ENCODE data around the gene ABCC10.

ABCC10 gene

GRCh38 chr6:43451939-43452338, 24.6 kb downstream of the ABCC10 start:
- Histone ChIP-seq H3K27ac (ENCODE audit: low read depth, low read length, poor library complexity, severe bottlenecking) (no peak overlapping the region), H3K9ac (ENCODE audit: low read length) (no peak overlapping the region), H3K4me3 (ENCODE audit: low read depth, low read length, poor library complexity, severe bottlenecking) (no peak overlapping the region), H3K79me2 (ENCODE audit: insufficient read depth, low read length) (no peaks in the 10 kb centered on the region), H3K36me3 (ENCODE audit: insufficient read depth, low read length) (peaks cover 50% of the 10 kb centered on the region), H3K27me3 (ENCODE audit: insufficient read depth, low read length) (no peaks in the 10 kb centered on the region), H3K9me3 (ENCODE audit: low read length) (no peaks in the 10 kb centered on the region), H3F3A (ENCODE audit: insufficient read depth, low read length) (no peaks in the 10 kb centered on the region), H2AFZ (ENCODE audit: low read length) (no peak overlapping the region), H4K20me1 (ENCODE audit: insufficient read depth, low read length) (no peaks in the 10 kb centered on the region), H3K9me2 (ENCODE audit: low read depth, low read length) (no peaks in the 10 kb centered on the region), H3K4me2 (ENCODE audit: low read length) (no peak overlapping the region), H3K4me1 (ENCODE audit: insufficient read depth, low read length, severe bottlenecking) (peaks cover 14% of the 10 kb centered on the region)
- TF ChIP-seq EZH2 (IDR thresholded peaks at IDR 0.05; ENCODE audit: borderline replicate concordance, low read length) (no peak), CTCF (IDR thresholded peaks at IDR 0.05; ENCODE audit: low read length) (no peak)

- H2AFZ ChIP-seq (ENCODE audit: low read length), result no peak overlapping the region
- no peak overlapping the region for H3K4me2 ChIP-seq (ENCODE audit: low read length)
- TF ChIP-seq EZH2 (IDR thresholded peaks at IDR 0.05; ENCODE audit: borderline replicate concordance, low read length), result no peak
- no peak for TF ChIP-seq CTCF (IDR thresholded peaks at IDR 0.05; ENCODE audit: low read length)
- no peaks in the 10 kb centered on the region for H3K27me3 ChIP-seq (ENCODE audit: insufficient read depth, low read length)
- H3K4me3 ChIP-seq (ENCODE audit: low read depth, low read length, poor library complexity, severe bottlenecking), result no peak overlapping the region
- H3K9me3 ChIP-seq (ENCODE audit: low read length), result no peaks in the 10 kb centered on the region
- H3K9me2 ChIP-seq (ENCODE audit: low read depth, low read length), result no peaks in the 10 kb centered on the region
- no peaks in the 10 kb centered on the region for H4K20me1 ChIP-seq (ENCODE audit: insufficient read depth, low read length)
- no peaks in the 10 kb centered on the region for H3F3A ChIP-seq (ENCODE audit: insufficient read depth, low read length)
- no peaks in the 10 kb centered on the region for H3K79me2 ChIP-seq (ENCODE audit: insufficient read depth, low read length)
- peaks cover 20% of the 10 kb centered on the region for H3K4me1 ChIP-seq (ENCODE audit: insufficient read depth, low read length, severe bottlenecking)
- no peak overlapping the region for H3K27ac ChIP-seq (ENCODE audit: low read depth, low read length, poor library complexity, severe bottlenecking)
- H3K9ac ChIP-seq (ENCODE audit: low read length), result no peak overlapping the region
- peaks cover 41% of the 10 kb centered on the region for H3K36me3 ChIP-seq (ENCODE audit: insufficient read depth, low read length)
Measured at GRCh38 chr6:43452896-43453295, 25.6 kb downstream of the ABCC10 start.

- H3F3A ChIP-seq (ENCODE audit: insufficient read depth, low read length), result no peaks in the 10 kb centered on the region
- H3K4me3 ChIP-seq (ENCODE audit: low read depth, low read length, poor library complexity, severe bottlenecking), result no peak overlapping the region
- TF ChIP-seq CTCF (IDR thresholded peaks at IDR 0.05; ENCODE audit: low read length) (no peak), EZH2 (IDR thresholded peaks at IDR 0.05; ENCODE audit: borderline replicate concordance, low read length) (no peak)
- H3K79me2 ChIP-seq (ENCODE audit: insufficient read depth, low read length), result no peaks in the 10 kb centered on the region
- H3K27ac ChIP-seq (ENCODE audit: low read depth, low read length, poor library complexity, severe bottlenecking), result no peak overlapping the region
- no peaks in the 10 kb centered on the region for H3K9me3 ChIP-seq (ENCODE audit: low read length)
- H3K36me3 ChIP-seq (ENCODE audit: insufficient read depth, low read length), result peaks cover 32% of the 10 kb centered on the region
- H3K4me2 ChIP-seq (ENCODE audit: low read length), result no peak overlapping the region
- H3K9ac ChIP-seq (ENCODE audit: low read length), result no peak overlapping the region
- H3K9me2 ChIP-seq (ENCODE audit: low read depth, low read length), result no peaks in the 10 kb centered on the region
- peaks cover 20% of the 10 kb centered on the region for H3K4me1 ChIP-seq (ENCODE audit: insufficient read depth, low read length, severe bottlenecking)
- no peaks in the 10 kb centered on the region for H3K27me3 ChIP-seq (ENCODE audit: insufficient read depth, low read length)
- H2AFZ ChIP-seq (ENCODE audit: low read length), result no peak overlapping the region
- H4K20me1 ChIP-seq (ENCODE audit: insufficient read depth, low read length), result no peaks in the 10 kb centered on the region
Measured at GRCh38 chr6:43453831-43454230, 26.5 kb downstream of the ABCC10 start.

Data from OCI-LY1 (cell line).